HepG2 (cell line): ENCODE measurements around the gene DIAPH3. TPM values are rescaled to one million over a fixed set of nuclear protein-coding genes. Genes with fewer than 3 reads are reported as not detected.

Source experiments
- ATAC-seq: fragments of 200-7000 bp; cut with Tn5 transposase; 3 replicates; pipeline ENCODE4 v1.9.1; 2020; ENCODE audit warnings: mild to moderate bottlenecking, moderate library complexity
- BruUV-seq: library from RNA; stranded (reverse); fragments of 400-500 nt; replicated peaks from 2 replicates; lab custom pipeline; 2021; lab: Mats Ljungman, UMichigan
- CTCF ChIA-PET: fragments of 300-600 bp; formaldehyde crosslinking; extraction: SDS; loops from one replicate; lab custom pipeline; 2021; ENCODE audit warnings: low total read pairs, inconsistent platforms, low intra/inter-chr PET ratio; lab: Yijun Ruan, JAX
- POLR2A ChIA-PET: fragments of 350-600 bp; sonication (Branson Sonifier 250); formaldehyde crosslinking; loops from one replicate; lab custom pipeline; 2020; ENCODE audit warnings: antibody characterized with exemption, inconsistent platforms; lab: Yijun Ruan, JAX
- DNase-seq: peaks from one replicate; pipeline ENCODE4 v3.0.0-alpha.2; 2015; ENCODE audit warnings: low spot score
- FAIRE-seq: peaks from 3 replicates; lab custom pipeline; 2011; peaks lifted over from hg19 to GRCh38; lab: Jason Lieb, UNC
- H2AFZ ChIP-seq: one replicate; pipeline ENCODE4 v1.6.1; 2011; ENCODE audit warnings: low read length, inconsistent platforms
- H3K27ac ChIP-seq: fragments of 300-600 bp; 3 replicates; pipeline ENCODE4 v1.8.0; 2011; ENCODE audit warnings: mixed run types, mild to moderate bottlenecking, mixed read lengths, low read length, inconsistent platforms; ENCODE audit not compliant: insufficient read depth; ENCODE audit errors: extremely low read length
- H3K27me3 ChIP-seq, 2 experiments: fragments of 200-600 bp in 1 of 2; 2 replicates in 1 of 2; 3 replicates in 1 of 2; pipeline versions ENCODE4 v1.6.0 to v1.8.0; 2011; ENCODE audit warnings: low read length in 2 of 2, mild to moderate bottlenecking in 2 of 2, moderate library complexity in 2 of 2, inconsistent platforms in 1 of 2; ENCODE audit not compliant: insufficient read depth in 2 of 2, control insufficient read depth in 1 of 2
- H3K36me3 ChIP-seq, 2 experiments: fragments of 200-600 bp in 1 of 2; replicated peaks in 1 of 2; 2 replicates in 1 of 2; 3 replicates in 1 of 2; pipeline versions ENCODE4 v1.5.1 to v1.8.0; 2011; ENCODE audit warnings: low read length in 2 of 2, inconsistent platforms in 1 of 2; ENCODE audit not compliant: insufficient read depth in 2 of 2, control insufficient read depth in 1 of 2
- H3K4me1 ChIP-seq: 2 replicates; pipeline ENCODE4 v1.5.1; 2012; ENCODE audit warnings: low read length, inconsistent platforms; ENCODE audit not compliant: insufficient read depth
- H3K4me2 ChIP-seq: 2 replicates; pipeline ENCODE4 v1.6.0; 2011; ENCODE audit warnings: low read depth, low read length, inconsistent platforms
- H3K4me3 ChIP-seq, 3 experiments: fragments of 200-600 bp in 1 of 3; sonication (generic), shearing (Covaris generic) in 1 of 3; replicated peaks in 1 of 3; 2 replicates each; pipeline ENCODE4 v1.5.1; 2011 to 2016; ENCODE audit warnings: low read length in 3 of 3, inconsistent platforms in 2 of 3, low read depth in 2 of 3, mild to moderate bottlenecking in 2 of 3, control low read depth in 1 of 3, mixed read lengths in 1 of 3; ENCODE audit not compliant: insufficient read depth in 1 of 3
- H3K79me2 ChIP-seq: one replicate; pipeline ENCODE4 v1.6.1; 2011; ENCODE audit warnings: low read length, inconsistent platforms; ENCODE audit not compliant: insufficient read depth
- H3K9ac ChIP-seq: 2 replicates; pipeline ENCODE4 v1.6.0; 2011; ENCODE audit warnings: mild to moderate bottlenecking, low read depth, low read length, inconsistent platforms; ENCODE audit not compliant: insufficient read depth
- H3K9me3 ChIP-seq: 2 replicates; pipeline ENCODE4 v1.5.1; 2012; ENCODE audit warnings: mild to moderate bottlenecking, low read length
- H4K20me1 ChIP-seq: 2 replicates; pipeline ENCODE4 v1.6.0; 2011; ENCODE audit warnings: inconsistent platforms, mild to moderate bottlenecking, low read length, moderate library complexity; ENCODE audit not compliant: insufficient read depth
- MXD4 ChIP-seq: IDR thresholded peaks from 2 replicates; pipeline ENCODE4 v1.6.1; 2016; ENCODE audit warnings: mild to moderate bottlenecking, missing biosample characterization, missing genetic modification reagents
- NFYC ChIP-seq: IDR thresholded peaks from 2 replicates; pipeline ENCODE4 v1.6.1; 2016; ENCODE audit warnings: missing genetic modification reagents, missing compliant biosample characterization
- RARA ChIP-seq: IDR thresholded peaks from 2 replicates; pipeline ENCODE4 v1.6.1; 2016; ENCODE audit warnings: missing genetic modification reagents, missing compliant biosample characterization
- SP5 ChIP-seq: IDR thresholded peaks from 2 replicates; pipeline ENCODE4 v1.6.1; 2016; ENCODE audit warnings: low read depth, borderline replicate concordance
- SRF ChIP-seq: IDR thresholded peaks from 2 replicates; pipeline ENCODE4 v1.6.1; 2011; ENCODE audit warnings: mild to moderate bottlenecking, low read depth, low read length, moderate library complexity
- ZBTB1 ChIP-seq: sonication (generic); formaldehyde crosslinking; IDR thresholded peaks from 2 replicates; pipeline ENCODE4 v1.4.0; 2020; ENCODE audit warnings: missing genetic modification reagents, borderline replicate concordance
- ZNF484 ChIP-seq: sonication (generic); formaldehyde crosslinking; IDR thresholded peaks from 2 replicates; pipeline ENCODE4 v1.5.1; 2020; ENCODE audit warnings: mild to moderate bottlenecking, low read depth, missing genetic modification reagents, borderline replicate concordance
- ZNF558 ChIP-seq: sonication (generic); formaldehyde crosslinking; IDR thresholded peaks from 2 replicates; pipeline ENCODE4 v1.9.0; 2022; ENCODE audit warnings: mild to moderate bottlenecking, missing genetic modification reagents, borderline replicate concordance
- ZNF841 ChIP-seq: sonication (generic); formaldehyde crosslinking; IDR thresholded peaks from 2 replicates; pipeline ENCODE4 v1.8.1; 2023; ENCODE audit warnings: missing genetic modification reagents, borderline replicate concordance
- in situ Hi-C: cut with HindIII; loops from 2 replicates; pipeline ENCODE4 v1.10.0; 2017; ENCODE audit warnings: low pct_unique_long_range_greater_than_20kb; ENCODE audit not compliant: extremely low pct_ligation_motif_present
- intact Hi-C: fragments of 100-400 bp; cut with micrococcal nuclease; formaldehyde crosslinking; loops from one replicate; pipeline ENCODE4 v1.10.0; 2022; ENCODE audit not compliant: unreplicated experiment
- polyA plus RNA-seq, 8 experiments: library from polyadenylated mRNA; depleted of rRNA in 3 of 8; stranded (reverse) in 7 of 8; unstranded in 1 of 8; fragments of >200 nt; fragmentation: Illumina TruSeq in 4 of 8; extraction: Trizol in 4 of 8; gene quantifications; 2 replicates each; pipeline versions ENCODE4 v1.2.1 to v1.2.3, GENCODE V29; 2011 to 2016; ENCODE audit warnings: low read depth in 4 of 8, missing spikeins in 1 of 8, mixed read lengths in 1 of 8; ENCODE audit not compliant: insufficient read depth in 1 of 8
- total RNA-seq, 5 experiments: library from RNA; depleted of rRNA; stranded (reverse); fragments of >200 nt; fragmentation: Illumina TruSeq; extraction: Trizol; gene quantifications; 2 replicates each; pipeline ENCODE4 v1.2.3, GENCODE V29; 2016; ENCODE audit warnings: low read depth in 1 of 5
- TF ChIP-seq, protein P1 (sequence below): sonication (generic); formaldehyde crosslinking; IDR thresholded peaks from 2 replicates; pipeline ENCODE4 v1.5.1; 2020; ENCODE audit warnings: mild to moderate bottlenecking, missing genetic modification reagents

Gene DIAPH3
- total and polyA plus RNA-seq, 2 of the 13 experiments (the other 11 are each of a cell fraction or from before 2014, with no cell fraction given): 4.0 to 9.3 TPM

DNA sequence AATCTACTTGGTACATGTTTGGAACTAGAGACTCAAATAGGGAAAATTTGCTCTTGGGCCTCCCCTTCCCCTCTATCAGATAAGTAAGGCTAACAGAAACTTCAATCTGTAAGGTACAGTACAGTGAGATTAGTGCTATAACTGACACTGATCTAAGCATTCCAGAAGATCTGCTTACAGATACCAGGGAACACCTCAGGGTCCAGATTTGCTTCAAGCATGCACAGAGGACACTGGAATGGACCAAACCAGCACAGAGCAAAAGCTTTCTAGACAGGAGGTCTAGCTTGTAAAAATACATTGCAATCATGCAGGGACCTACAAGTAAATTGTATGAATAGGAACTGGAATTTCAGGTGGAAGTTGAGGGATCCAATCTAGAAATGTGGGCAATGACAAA lies 16.4 kb downstream of the DIAPH3 start:
- Histone ChIP-seq H3K4me2 (no peak overlapping the region), H4K20me1 (no peaks in the 10 kb centered on the region), H3K4me3 (no peak overlapping the region), H3K36me3 (no peaks in the 10 kb centered on the region; a peak in 1 of 5 replicates), H3K79me2 (peaks cover 20% of the 10 kb centered on the region), H3K9ac (no peak overlapping the region), H3K27me3 (no peaks in the 10 kb centered on the region), H3K27ac (no peak overlapping the region), H2AFZ (no peak overlapping the region), H3K4me1 (no peaks in the 10 kb centered on the region), H3K9me3 (no peaks in the 10 kb centered on the region)
- intact Hi-C loops (no loop called here), in situ Hi-C loops (no loop called here)
- POLR2A ChIA-PET: no interaction called here
- no peak for FAIRE-seq
- TF ChIP-seq ZNF841 (CRISPR knock-in tag) (no peak), NFYC (CRISPR knock-in tag) (no peak), ZNF484 (no peak), ZBTB1 (CRISPR knock-in tag) (no peak), MXD4 (no peak), RARA (CRISPR knock-in tag) (no peak), SRF (no peak), ZNF558 (no peak), SP5 (CRISPR knock-in tag) (no peak)
- TF ChIP-seq, protein P1, sequence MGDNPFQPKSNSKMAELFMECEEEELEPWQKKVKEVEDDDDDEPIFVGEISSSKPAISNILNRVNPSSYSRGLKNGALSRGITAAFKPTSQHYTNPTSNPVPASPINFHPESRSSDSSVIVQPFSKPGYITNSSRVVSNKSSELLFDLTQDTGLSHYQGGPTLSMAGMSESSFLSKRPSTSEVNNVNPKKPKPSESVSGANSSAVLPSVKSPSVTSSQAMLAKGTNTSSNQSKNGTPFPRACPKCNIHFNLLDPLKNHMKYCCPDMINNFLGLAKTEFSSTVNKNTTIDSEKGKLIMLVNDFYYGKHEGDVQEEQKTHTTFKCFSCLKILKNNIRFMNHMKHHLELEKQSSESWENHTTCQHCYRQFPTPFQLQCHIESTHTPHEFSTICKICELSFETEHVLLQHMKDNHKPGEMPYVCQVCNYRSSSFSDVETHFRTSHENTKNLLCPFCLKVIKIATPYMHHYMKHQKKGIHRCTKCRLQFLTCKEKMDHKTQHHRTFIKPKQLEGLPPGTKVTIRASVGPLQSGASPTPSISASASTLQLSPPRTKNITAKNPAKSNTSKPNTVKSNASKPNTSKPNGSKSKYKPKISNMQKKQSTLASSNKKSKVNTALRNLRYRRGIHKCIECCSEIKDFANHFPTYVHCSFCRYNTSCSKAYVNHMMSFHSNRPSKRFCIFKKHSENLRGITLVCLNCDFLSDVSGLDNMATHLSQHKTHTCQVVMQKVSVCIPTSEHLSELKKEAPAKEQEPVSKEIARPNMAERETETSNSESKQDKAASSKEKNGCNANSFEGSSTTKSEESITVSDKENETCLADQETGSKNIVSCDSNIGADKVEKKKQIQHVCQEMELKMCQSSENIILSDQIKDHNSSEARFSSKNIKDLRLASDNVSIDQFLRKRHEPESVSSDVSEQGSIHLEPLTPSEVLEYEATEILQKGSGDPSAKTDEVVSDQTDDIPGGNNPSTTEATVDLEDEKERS: no peak
- CTCF ChIA-PET: no interaction called here
- ATAC-seq: no peak; the same call in 2 of the 3 replicates
- BruUV-seq: no TSS peak
- DNase-seq: no peak
